ENCODE measurements around the gene PLK2.

GRCh38 chr5:58493141-58493540 is 33.3 kb upstream of the PLK2 start:
- no peak for TF ChIP-seq BMI1 (IDR thresholded peaks at IDR 0.05; ENCODE audit: low read length)
- TF ChIP-seq MXI1 (IDR thresholded peaks at IDR 0.05; ENCODE audit: low read depth, low read length), result no peak
- TF ChIP-seq HDAC2 (IDR thresholded peaks at IDR 0.05), result no peak
- TF ChIP-seq CREB1 (IDR thresholded peaks at IDR 0.05), result no peak
- no peak for TF ChIP-seq CREB1 (CRISPR knock-in tag; IDR thresholded peaks at IDR 0.05)
- TF ChIP-seq EZH2 (IDR thresholded peaks at IDR 0.05; ENCODE audit: borderline replicate concordance, low read depth, low read length), result no peak
- TF ChIP-seq ZNF3 (CRISPR knock-in tag; IDR thresholded peaks at IDR 0.05), result no peak
- no peak for TF ChIP-seq MTA3 (IDR thresholded peaks at IDR 0.05; ENCODE audit: borderline replicate concordance)
- TF ChIP-seq FOXP1 (CRISPR knock-in tag; IDR thresholded peaks at IDR 0.05), result no peak
- no peak for TF ChIP-seq CHD7 (IDR thresholded peaks at IDR 0.05; ENCODE audit: low read depth, low read length)
- no peak for TF ChIP-seq PML (IDR thresholded peaks at IDR 0.05; ENCODE audit: low read length)
- no peak for TF ChIP-seq ZNF121 (CRISPR knock-in tag; conservative IDR thresholded peaks at IDR 0.05)
